ENCODE results near the gene TIGD1. TPM values are rescaled to one million over a fixed set of nuclear protein-coding genes. Genes with fewer than 3 reads are reported as not detected.

The TIGD1 gene
- total and polyA plus RNA-seq, 2 of the 13 experiments (the other 11 are each of a cell fraction or from before 2014, with no cell fraction given), result 3.5 to 9.5 TPM

DNA sequence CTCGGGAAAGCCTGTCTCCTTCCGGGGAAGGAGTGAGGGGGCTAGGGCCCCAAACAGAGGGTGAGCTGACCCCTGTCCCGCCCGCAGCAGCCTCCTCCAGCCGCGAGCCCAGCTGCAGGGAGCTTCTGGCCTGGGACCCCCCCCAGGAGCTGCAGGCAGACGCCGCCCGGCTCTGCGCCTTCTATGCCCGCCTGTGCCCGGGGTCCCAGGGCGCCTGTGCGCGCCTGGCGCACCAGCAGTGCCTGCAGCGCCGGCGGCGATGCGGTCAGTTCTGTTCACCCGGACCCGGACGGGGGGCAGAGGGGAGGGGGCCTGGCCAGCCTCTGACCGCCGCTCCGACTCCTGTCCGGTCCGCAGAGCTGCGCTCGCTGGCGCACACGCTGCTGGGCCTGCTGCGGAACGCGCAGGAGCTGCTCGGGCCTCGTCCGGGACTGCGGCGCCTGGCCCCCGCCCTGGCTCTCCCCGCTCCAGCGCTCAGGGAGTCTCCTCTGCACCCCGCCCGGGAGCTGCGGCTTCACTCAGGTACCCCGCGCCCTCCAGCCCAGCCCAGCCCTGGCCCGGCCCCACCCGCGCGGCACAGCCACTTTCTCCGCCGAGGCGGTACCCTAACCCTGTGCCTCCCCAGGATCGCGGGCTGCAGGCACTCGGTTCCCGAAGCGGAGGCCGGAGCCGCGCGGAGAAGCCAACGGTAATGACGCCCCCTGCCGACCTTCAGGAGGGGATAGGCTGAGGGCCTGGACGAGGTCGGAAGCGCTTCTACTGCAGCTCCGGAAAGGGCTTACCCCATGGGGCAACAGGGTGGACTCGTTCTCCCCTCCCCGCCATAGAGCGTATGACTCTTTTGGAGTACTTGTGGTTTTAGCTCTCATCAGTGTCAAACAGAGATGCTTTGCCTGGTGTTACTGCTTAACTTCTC lies 26.4 kb downstream of the TIGD1 start (continued):
- TF ChIP-seq ZNF749 (CRISPR knock-in tag; IDR thresholded peaks at IDR 0.05; ENCODE audit: borderline replicate concordance) (no peak), ZNF547 (CRISPR knock-in tag; IDR thresholded peaks at IDR 0.05) (0 out of 2 replicates have a peak, but pooled peaks have one; percentile 18), ZNF234 (CRISPR knock-in tag; conservative IDR thresholded peaks at IDR 0.05) (0 out of 2 replicates have a peak, but pooled peaks have one; percentile 56), ZFP41 (CRISPR knock-in tag; IDR thresholded peaks at IDR 0.05; ENCODE audit: borderline replicate concordance) (no peak), ZNF768 (CRISPR knock-in tag; IDR thresholded peaks at IDR 0.05) (peak; percentile 47; the same call in 1 of the 2 replicates), ZNF772 (CRISPR knock-in tag; IDR thresholded peaks at IDR 0.05) (0 out of 2 replicates have a peak, but pooled peaks have one; percentile 14), ISX (CRISPR knock-in tag; conservative IDR thresholded peaks at IDR 0.05) (no peak), ZFY (CRISPR knock-in tag; IDR thresholded peaks at IDR 0.05) (peak; percentile 59; the same call in 1 of the 2 replicates), PHF5A (CRISPR knock-in tag; IDR thresholded peaks at IDR 0.05; ENCODE audit: low read depth, unreplicated experiment) (no peak), ZNF263 (CRISPR knock-in tag; IDR thresholded peaks at IDR 0.05) (no peak), FOXK1 (CRISPR knock-in tag; IDR thresholded peaks at IDR 0.05; ENCODE audit: borderline replicate concordance, low read depth) (no peak), TGIF2 (CRISPR knock-in tag; IDR thresholded peaks at IDR 0.05) (no peak), NBN (conservative IDR thresholded peaks at IDR 0.05) (no peak), DR1 (CRISPR knock-in tag; IDR thresholded peaks at IDR 0.05) (no peak), ATF7 (IDR thresholded peaks at IDR 0.05) (no peak), ATF7 (CRISPR knock-in tag; IDR thresholded peaks at IDR 0.05) (no peak), ZSCAN30 (CRISPR knock-in tag; IDR thresholded peaks at IDR 0.05) (0 out of 2 replicates have a peak, but pooled peaks have one; percentile 53), MAZ (IDR thresholded peaks at IDR 0.05; ENCODE audit: borderline replicate concordance, low read depth, low read length) (no peak), MAZ (CRISPR knock-in tag; IDR thresholded peaks at IDR 0.05; ENCODE audit: low read depth) (peak; percentile 38; the same call in 1 of the 2 replicates), AKAP8 (CRISPR knock-in tag; IDR thresholded peaks at IDR 0.05) (0 out of 2 replicates have a peak, but pooled peaks have one; percentile 30), ZNF788 (CRISPR knock-in tag; IDR thresholded peaks at IDR 0.05; ENCODE audit: borderline replicate concordance) (0 out of 2 replicates have a peak, but pooled peaks have one; percentile 1)
- TF ChIP-seq, protein P1, sequence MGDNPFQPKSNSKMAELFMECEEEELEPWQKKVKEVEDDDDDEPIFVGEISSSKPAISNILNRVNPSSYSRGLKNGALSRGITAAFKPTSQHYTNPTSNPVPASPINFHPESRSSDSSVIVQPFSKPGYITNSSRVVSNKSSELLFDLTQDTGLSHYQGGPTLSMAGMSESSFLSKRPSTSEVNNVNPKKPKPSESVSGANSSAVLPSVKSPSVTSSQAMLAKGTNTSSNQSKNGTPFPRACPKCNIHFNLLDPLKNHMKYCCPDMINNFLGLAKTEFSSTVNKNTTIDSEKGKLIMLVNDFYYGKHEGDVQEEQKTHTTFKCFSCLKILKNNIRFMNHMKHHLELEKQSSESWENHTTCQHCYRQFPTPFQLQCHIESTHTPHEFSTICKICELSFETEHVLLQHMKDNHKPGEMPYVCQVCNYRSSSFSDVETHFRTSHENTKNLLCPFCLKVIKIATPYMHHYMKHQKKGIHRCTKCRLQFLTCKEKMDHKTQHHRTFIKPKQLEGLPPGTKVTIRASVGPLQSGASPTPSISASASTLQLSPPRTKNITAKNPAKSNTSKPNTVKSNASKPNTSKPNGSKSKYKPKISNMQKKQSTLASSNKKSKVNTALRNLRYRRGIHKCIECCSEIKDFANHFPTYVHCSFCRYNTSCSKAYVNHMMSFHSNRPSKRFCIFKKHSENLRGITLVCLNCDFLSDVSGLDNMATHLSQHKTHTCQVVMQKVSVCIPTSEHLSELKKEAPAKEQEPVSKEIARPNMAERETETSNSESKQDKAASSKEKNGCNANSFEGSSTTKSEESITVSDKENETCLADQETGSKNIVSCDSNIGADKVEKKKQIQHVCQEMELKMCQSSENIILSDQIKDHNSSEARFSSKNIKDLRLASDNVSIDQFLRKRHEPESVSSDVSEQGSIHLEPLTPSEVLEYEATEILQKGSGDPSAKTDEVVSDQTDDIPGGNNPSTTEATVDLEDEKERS (CRISPR knock-in tag; IDR thresholded peaks at IDR 0.05), result no peak
- TF ChIP-seq, protein P2, sequence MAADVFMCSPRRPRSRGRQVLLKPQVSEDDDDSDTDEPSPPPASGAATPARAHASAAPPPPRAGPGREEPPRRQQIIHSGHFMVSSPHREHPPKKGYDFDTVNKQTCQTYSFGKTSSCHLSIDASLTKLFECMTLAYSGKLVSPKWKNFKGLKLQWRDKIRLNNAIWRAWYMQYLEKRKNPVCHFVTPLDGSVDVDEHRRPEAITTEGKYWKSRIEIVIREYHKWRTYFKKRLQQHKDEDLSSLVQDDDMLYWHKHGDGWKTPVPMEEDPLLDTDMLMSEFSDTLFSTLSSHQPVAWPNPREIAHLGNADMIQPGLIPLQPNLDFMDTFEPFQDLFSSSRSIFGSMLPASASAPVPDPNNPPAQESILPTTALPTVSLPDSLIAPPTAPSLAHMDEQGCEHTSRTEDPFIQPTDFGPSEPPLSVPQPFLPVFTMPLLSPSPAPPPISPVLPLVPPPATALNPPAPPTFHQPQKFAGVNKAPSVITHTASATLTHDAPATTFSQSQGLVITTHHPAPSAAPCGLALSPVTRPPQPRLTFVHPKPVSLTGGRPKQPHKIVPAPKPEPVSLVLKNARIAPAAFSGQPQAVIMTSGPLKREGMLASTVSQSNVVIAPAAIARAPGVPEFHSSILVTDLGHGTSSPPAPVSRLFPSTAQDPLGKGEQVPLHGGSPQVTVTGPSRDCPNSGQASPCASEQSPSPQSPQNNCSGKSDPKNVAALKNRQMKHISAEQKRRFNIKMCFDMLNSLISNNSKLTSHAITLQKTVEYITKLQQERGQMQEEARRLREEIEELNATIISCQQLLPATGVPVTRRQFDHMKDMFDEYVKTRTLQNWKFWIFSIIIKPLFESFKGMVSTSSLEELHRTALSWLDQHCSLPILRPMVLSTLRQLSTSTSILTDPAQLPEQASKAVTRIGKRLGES (CRISPR knock-in tag; IDR thresholded peaks at IDR 0.05; ENCODE audit: borderline replicate concordance), result no peak
